SK-N-SH (cell line): Measurements from ENCODE around the gene HS3ST5. TPM values are rescaled to one million over a fixed set of nuclear protein-coding genes. Genes with fewer than 3 reads are reported as not detected.

Experiments used
- CTCF ChIA-PET: fragments of 300-600, 350-600 bp; formaldehyde crosslinking; extraction: SDS; loops from one replicate; lab custom pipeline; 2021; lab: Yijun Ruan, JAX
- POLR2A ChIA-PET: fragments of 350-600 bp; sonication (Branson Sonifier 250); formaldehyde crosslinking; extraction: SDS; loops from one replicate; lab custom pipeline; 2020; ENCODE audit warnings: antibody characterized with exemption, inconsistent platforms; lab: Yijun Ruan, JAX
- DNase-seq: peaks from one replicate; pipeline ENCODE4 v3.0.0; 2012
- H2AFZ ChIP-seq: fragments of 200-600 bp; sonication (generic); 2 replicates; pipeline ENCODE4 v1.8.1; 2016; ENCODE audit warnings: antibody characterized with exemption, mild to moderate bottlenecking, low read depth
- H3F3A ChIP-seq: fragments of 200-600 bp; sonication (generic); replicated peaks from 2 replicates; pipeline ENCODE3; 2016; ENCODE audit warnings: antibody characterized with exemption, mild to moderate bottlenecking; ENCODE audit not compliant: insufficient read depth
- H3K27ac ChIP-seq, 2 experiments: fragments of 200-500 bp in 1 of 2; fragments of 200-600 bp in 1 of 2; sonication (Bioruptor generic) in 1 of 2; sonication (generic), shearing (Covaris generic) in 1 of 2; 2 replicates each; pipeline versions ENCODE4 v1.5.1 to v1.6.1; 2014 to 2016; ENCODE audit warnings: low read depth in 2 of 2, inconsistent platforms in 1 of 2, low read length in 1 of 2, mild to moderate bottlenecking in 1 of 2, mixed read lengths in 1 of 2
- H3K27me3 ChIP-seq: fragments of 200-600 bp; sonication (generic), shearing (Covaris generic); 2 replicates; pipeline ENCODE4 v1.6.1; 2016; ENCODE audit warnings: mixed run types; ENCODE audit not compliant: insufficient read depth
- H3K36me3 ChIP-seq, 2 experiments: fragments of 200-500 bp in 1 of 2; fragments of 200-600 bp in 1 of 2; sonication (Bioruptor generic) in 1 of 2; sonication (generic) in 1 of 2; replicated peaks in 1 of 2; 2 replicates each; pipeline versions ENCODE3 to v1.5.1; 2014 to 2016; ENCODE audit warnings: low read length in 1 of 2, mild to moderate bottlenecking in 1 of 2; ENCODE audit not compliant: insufficient read depth in 2 of 2, control insufficient read depth in 1 of 2
- H3K4me1 ChIP-seq, 2 experiments: fragments of 200-500 bp in 1 of 2; fragments of 200-600 bp in 1 of 2; sonication (Bioruptor generic) in 1 of 2; sonication (generic), shearing (Covaris generic) in 1 of 2; 2 replicates each; pipeline versions ENCODE4 v1.5.1 to v1.6.1; 2014 to 2016; ENCODE audit warnings: low read depth in 1 of 2, low read length in 1 of 2, mixed run types in 1 of 2; ENCODE audit not compliant: insufficient read depth in 2 of 2, control insufficient read depth in 1 of 2
- H3K4me2 ChIP-seq: fragments of 200-600 bp; sonication (generic), shearing (Covaris generic); 2 replicates; pipeline ENCODE4 v1.6.1; 2017; ENCODE audit warnings: mixed run types
- H3K4me3 ChIP-seq, 2 experiments: fragments of 200-500 bp in 1 of 2; fragments of 200-600 bp in 1 of 2; sonication (Bioruptor generic) in 1 of 2; sonication (generic), shearing (Covaris generic) in 1 of 2; 2 replicates each; pipeline versions ENCODE4 v1.5.1 to v1.8.1; 2014 to 2016; ENCODE audit warnings: low read depth in 2 of 2, inconsistent platforms in 1 of 2, low read length in 1 of 2, mild to moderate bottlenecking in 1 of 2, mixed read lengths in 1 of 2, moderate library complexity in 1 of 2
- H3K79me2 ChIP-seq: fragments of 200-600 bp; sonication (generic); 2 replicates; pipeline ENCODE4 v1.8.1; 2017; ENCODE audit warnings: mild to moderate bottlenecking; ENCODE audit not compliant: insufficient read depth
- H3K9ac ChIP-seq: fragments of 200-600 bp; sonication (generic); 2 replicates; pipeline ENCODE4 v1.6.1; 2017; ENCODE audit warnings: mixed run types
- H3K9me2 ChIP-seq: fragments of 200-600 bp; sonication (generic); 2 replicates; pipeline ENCODE4 v1.6.1; 2017; ENCODE audit warnings: mixed run types
- H3K9me3 ChIP-seq: fragments of 200-600 bp; sonication (generic); 2 replicates; pipeline ENCODE4 v1.6.1; 2017; ENCODE audit warnings: mixed run types, mild to moderate bottlenecking, moderate library complexity
- H4K20me1 ChIP-seq: fragments of 200-600 bp; sonication (generic); 2 replicates; pipeline ENCODE4 v1.6.1; 2017; ENCODE audit warnings: mild to moderate bottlenecking, mixed run types; ENCODE audit not compliant: insufficient read depth
- CTCF ChIP-seq: fragments of 200-600 bp; sonication (generic); IDR thresholded peaks from 2 replicates; pipeline ENCODE4 v1.6.1; 2017; ENCODE audit warnings: antibody characterized with exemption, mild to moderate bottlenecking, moderate library complexity
- EP300 ChIP-seq, 2 experiments: IDR thresholded peaks; 2 replicates each; pipeline versions ENCODE4 v1.4.0 to v1.6.1; 2012; ENCODE audit warnings: borderline replicate concordance in 1 of 2, low read depth in 1 of 2, low read length in 1 of 2
- EZH2phosphoT487 ChIP-seq: fragments of 200-600 bp; sonication (generic); IDR thresholded peaks from 2 replicates; pipeline ENCODE4 v1.6.1; 2017; ENCODE audit warnings: low read depth, mixed run types, mild to moderate bottlenecking, antibody characterized with exemption, moderate library complexity, borderline replicate concordance
- GATA2 ChIP-seq: sonication (generic); formaldehyde crosslinking; IDR thresholded peaks from 2 replicates; pipeline ENCODE4 v1.5.0; 2020; ENCODE audit warnings: mild to moderate bottlenecking, missing genetic modification reagents
- JUND ChIP-seq: IDR thresholded peaks from 2 replicates; pipeline ENCODE4 v1.4.0; 2012
- MAX ChIP-seq: IDR thresholded peaks from 2 replicates; pipeline ENCODE4 v1.4.0; 2012; ENCODE audit warnings: low read depth
- MEF2A ChIP-seq: IDR thresholded peaks from 2 replicates; pipeline ENCODE4 v1.4.0; 2012; ENCODE audit warnings: low read depth, borderline replicate concordance
- NFIC ChIP-seq: IDR thresholded peaks from 2 replicates; pipeline ENCODE4 v1.4.0; 2012; ENCODE audit warnings: borderline replicate concordance
- POLR2AphosphoS5 ChIP-seq: IDR thresholded peaks from 2 replicates; pipeline ENCODE4 v1.6.1; 2012; ENCODE audit warnings: low read depth, low read length
- RAD21 ChIP-seq: IDR thresholded peaks from 2 replicates; pipeline ENCODE4 v1.6.1; 2012; ENCODE audit warnings: mild to moderate bottlenecking, low read length
- RCOR1 ChIP-seq: fragments of 150-350 bp; IDR thresholded peaks from 2 replicates; pipeline ENCODE4 v1.6.1; 2017; ENCODE audit warnings: antibody characterized with exemption, low read length
- REST ChIP-seq: IDR thresholded peaks from 2 replicates; pipeline ENCODE4 v1.6.1; 2012; ENCODE audit warnings: mild to moderate bottlenecking, low read depth, low read length, moderate library complexity
- RXRA ChIP-seq: IDR thresholded peaks from 2 replicates; pipeline ENCODE4 v1.4.0; 2012; ENCODE audit warnings: low read depth, mild to moderate bottlenecking, borderline replicate concordance
- SMC3 ChIP-seq: IDR thresholded peaks from 2 replicates; pipeline ENCODE4 v1.6.1; 2012; ENCODE audit warnings: low read depth, low read length, improper control_type of control experiment
- TEAD4 ChIP-seq: IDR thresholded peaks from 2 replicates; pipeline ENCODE4 v1.4.0; 2012; ENCODE audit warnings: mild to moderate bottlenecking, borderline replicate concordance; ENCODE audit not compliant: insufficient read depth
- USF1 ChIP-seq: IDR thresholded peaks from 2 replicates; pipeline ENCODE4 v1.4.0; 2012; ENCODE audit warnings: low read depth, borderline replicate concordance
- USF2 ChIP-seq: fragments of 150-350 bp; IDR thresholded peaks from 2 replicates; pipeline ENCODE4 v1.6.1; 2017; ENCODE audit warnings: antibody characterized with exemption, low read length, low read depth, borderline replicate concordance
- YY1 ChIP-seq: IDR thresholded peaks from 2 replicates; pipeline ENCODE4 v1.4.0; 2012; ENCODE audit warnings: low read depth, mild to moderate bottlenecking
- ZBTB33 ChIP-seq: IDR thresholded peaks from 2 replicates; pipeline ENCODE4 v1.4.0; 2012; ENCODE audit warnings: low read depth, borderline replicate concordance
- WGBS: methylation state at CpG from one replicate; pipeline ENCODE4 v1.1.6; 2017; ENCODE audit warnings: low lambda C conversion rate; 5-methylcytosine and 5-hydroxymethylcytosine counted together
- polyA plus RNA-seq, 3 experiments: library from polyadenylated mRNA; depleted of rRNA; stranded (reverse); fragments of >200 nt; gene quantifications; 2 replicates each; pipeline ENCODE4 v1.2.3, GENCODE V29; 2012

The HS3ST5 gene
- polyA plus RNA-seq, 1 of the 3 experiments (the other 2 are of a cell fraction): 0.02 TPM

GRCh38 chr6:114200891-114201290, 141.9 kb downstream of the HS3ST5 start:
- Histone ChIP-seq H3K79me2 (no peaks in the 10 kb centered on the region), H3F3A (no peaks in the 10 kb centered on the region), H3K27ac (no peak overlapping the region), H3K4me1 (no peaks in the 10 kb centered on the region), H4K20me1 (no peaks in the 10 kb centered on the region), H3K4me2 (no peak overlapping the region), H3K27me3 (no peaks in the 10 kb centered on the region), H2AFZ (no peak overlapping the region), H3K4me3 (no peak overlapping the region), H3K9ac (no peak overlapping the region), H3K9me3 (no peaks in the 10 kb centered on the region), H3K36me3 (no peaks in the 10 kb centered on the region), H3K9me2 (no peaks in the 10 kb centered on the region)
- no peak for DNase-seq
- CTCF ChIA-PET: no interaction called here
- no peak for TF ChIP-seq RCOR1
- no peak for TF ChIP-seq NFIC
- no peak for TF ChIP-seq USF2
- no peak for TF ChIP-seq EZH2phosphoT487
- TF ChIP-seq REST: no peak
- TF ChIP-seq RXRA: no peak
- TF ChIP-seq SMC3: no peak
- TF ChIP-seq RAD21: no peak
- TF ChIP-seq TEAD4: no peak
- TF ChIP-seq EP300 (IDR thresholded peaks at IDR 0.05; ENCODE audit: borderline replicate concordance in 1 of 2, low read depth in 1 of 2, low read length in 1 of 2): no peak
- no peak for TF ChIP-seq JUND
- TF ChIP-seq MAX: no peak
- no peak for TF ChIP-seq POLR2AphosphoS5
- no peak for TF ChIP-seq YY1
- no peak for TF ChIP-seq CTCF
- no peak for TF ChIP-seq ZBTB33
- TF ChIP-seq USF1: no peak
- TF ChIP-seq MEF2A: no peak
- TF ChIP-seq GATA2 (CRISPR knock-in tag): no peak
- 62% methylated on average over 3 of the region's 3 CpGs for WGBS
- POLR2A ChIA-PET: no interaction called here
